ENCODE results near the gene VPS18. TPM values are rescaled to one million over a fixed set of nuclear protein-coding genes. Genes with fewer than 3 reads are reported as not detected.

VPS18 gene
- total RNA-seq, 1 experiment from 2014 or later: 20.5 TPM

DNA sequence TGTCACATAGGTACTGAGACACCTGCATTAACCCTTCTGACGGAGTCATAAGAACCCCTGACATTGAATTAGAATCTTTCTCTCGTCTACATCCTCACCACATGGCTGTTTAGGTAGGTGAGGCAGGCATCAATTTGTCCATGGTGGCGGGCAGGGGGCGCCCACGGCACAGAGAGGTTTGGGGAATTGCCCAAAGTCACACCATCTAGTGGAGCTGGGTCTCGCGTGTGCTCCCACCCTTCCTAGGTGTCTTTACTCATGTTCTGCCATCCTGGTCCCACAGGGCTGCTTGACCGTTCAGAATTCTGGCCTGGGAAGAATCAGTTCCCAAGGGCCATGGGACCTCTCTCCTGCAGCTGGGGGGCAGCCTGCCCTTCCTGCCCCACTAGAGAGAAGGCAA lies 20.2 kb downstream of the VPS18 start:
- in situ Hi-C loops (cut with HindIII; ENCODE audit: low pct_unique_long_range_greater_than_20kb, low sequenced_read_pairs): no loop called here
- no peak for DNase-seq (ENCODE audit: low read depth)

DNA sequence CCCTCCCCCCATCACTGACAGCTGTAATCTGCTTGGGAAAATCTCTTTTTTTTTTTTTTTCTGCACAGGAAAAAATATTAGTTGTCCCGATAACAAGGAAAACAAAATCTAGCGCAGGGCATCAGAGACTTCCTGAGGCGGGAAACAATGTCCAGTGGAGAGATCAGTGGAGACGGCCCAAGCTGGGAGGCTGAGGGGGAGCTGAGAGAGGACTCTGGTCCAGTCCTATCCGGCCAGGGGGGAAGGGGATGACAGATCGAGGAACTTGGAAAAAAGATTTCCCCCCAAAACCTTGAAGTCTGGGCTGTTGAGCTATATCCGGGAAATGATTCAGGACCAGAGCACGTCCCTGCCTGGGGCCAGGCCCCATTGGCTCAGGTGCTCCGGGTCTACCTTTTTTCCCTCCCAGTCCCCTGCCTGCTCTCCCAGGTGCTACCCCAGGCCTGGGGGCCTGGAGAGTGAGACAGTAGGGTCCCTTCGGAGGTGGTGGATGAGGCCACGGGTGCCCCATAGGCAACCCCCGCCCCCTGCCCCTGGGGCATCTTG lies 20.9 kb downstream of the VPS18 start:
- no peak for DNase-seq (ENCODE audit: low read depth)
- in situ Hi-C loops (cut with HindIII; ENCODE audit: low pct_unique_long_range_greater_than_20kb, low sequenced_read_pairs): no loop called here

DNA sequence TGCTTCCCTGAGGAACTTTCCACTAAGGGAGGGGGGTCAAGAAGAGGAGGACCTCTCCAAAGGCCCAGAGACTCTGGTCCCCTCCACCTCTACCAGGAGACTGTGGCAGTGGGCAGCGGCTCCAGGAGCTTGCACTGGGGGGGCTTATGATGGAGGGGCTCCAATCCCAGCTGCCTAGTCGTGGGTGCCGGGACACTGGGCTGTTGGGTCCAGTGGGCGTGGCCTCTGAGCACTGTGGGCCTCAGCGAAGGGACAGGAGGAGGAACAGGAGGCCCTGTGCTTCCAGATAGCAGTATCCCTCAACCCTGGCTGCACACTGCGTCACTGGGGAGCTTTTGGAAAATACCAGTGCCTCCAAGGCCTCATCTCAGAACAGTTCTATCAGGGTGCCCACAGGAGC lies 21.4 kb downstream of the VPS18 start:
- in situ Hi-C loops (cut with HindIII; ENCODE audit: low pct_unique_long_range_greater_than_20kb, low sequenced_read_pairs): no loop called here
- no peak for DNase-seq (ENCODE audit: low read depth)

DNA sequence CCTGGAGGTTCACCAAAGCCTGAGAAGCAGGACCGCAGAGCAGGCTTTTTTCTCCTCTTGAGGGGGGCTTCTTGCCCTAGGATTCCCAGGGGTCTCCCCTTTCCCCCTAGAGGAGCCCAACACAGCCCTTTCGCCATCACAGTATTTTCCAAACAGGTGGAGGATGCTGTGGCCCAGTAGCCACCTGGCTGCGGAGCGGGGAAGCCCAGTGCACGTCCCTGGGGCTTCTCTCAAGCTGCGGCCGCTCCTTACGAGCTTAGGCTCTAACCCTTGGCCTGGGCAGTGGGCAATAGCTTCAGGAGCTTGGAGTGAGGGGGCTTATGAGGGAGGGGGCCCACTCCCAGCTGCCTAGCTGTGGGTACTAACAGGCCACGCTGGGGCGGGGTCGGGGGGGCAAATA lies 23.3 kb downstream of the VPS18 start:
- no peak for DNase-seq (ENCODE audit: low read depth)
- in situ Hi-C loops (cut with HindIII; ENCODE audit: low pct_unique_long_range_greater_than_20kb, low sequenced_read_pairs): no loop called here

DNA sequence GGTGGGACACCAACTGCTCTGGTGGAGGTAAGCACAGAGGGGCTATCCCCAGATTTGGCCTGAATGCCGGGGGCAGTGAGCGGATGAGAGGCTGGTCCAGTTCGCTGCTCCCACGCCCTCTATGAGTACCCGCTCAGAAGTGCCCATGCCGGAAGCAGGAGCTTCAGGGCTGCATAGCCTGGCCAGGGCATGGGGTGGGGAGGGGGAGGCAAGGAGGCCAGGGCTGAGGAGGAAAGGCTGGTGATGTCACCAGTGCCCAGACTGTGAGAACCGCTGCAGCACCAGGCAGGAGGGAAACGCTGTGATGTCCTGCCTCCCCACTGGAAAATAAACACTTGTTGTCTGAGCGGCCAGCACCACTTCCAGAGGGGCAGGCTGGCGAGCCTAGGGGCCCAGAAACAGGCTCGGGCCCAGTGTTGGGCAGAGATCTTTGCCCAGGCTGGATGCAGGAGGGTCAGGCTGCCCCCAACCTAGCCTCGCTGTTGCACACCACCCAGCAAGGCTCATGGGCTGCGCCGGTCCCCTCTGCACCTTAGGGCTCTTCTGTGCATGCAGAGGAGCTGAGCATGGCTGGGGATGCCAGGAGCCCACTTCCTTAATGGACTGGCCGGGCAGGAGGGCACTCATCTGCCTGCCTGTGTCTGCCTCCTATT lies 24.0 kb downstream of the VPS18 start:
- in situ Hi-C loops (cut with HindIII; ENCODE audit: low pct_unique_long_range_greater_than_20kb, low sequenced_read_pairs): no loop called here
- DNase-seq (ENCODE audit: low read depth): no peak

DNA sequence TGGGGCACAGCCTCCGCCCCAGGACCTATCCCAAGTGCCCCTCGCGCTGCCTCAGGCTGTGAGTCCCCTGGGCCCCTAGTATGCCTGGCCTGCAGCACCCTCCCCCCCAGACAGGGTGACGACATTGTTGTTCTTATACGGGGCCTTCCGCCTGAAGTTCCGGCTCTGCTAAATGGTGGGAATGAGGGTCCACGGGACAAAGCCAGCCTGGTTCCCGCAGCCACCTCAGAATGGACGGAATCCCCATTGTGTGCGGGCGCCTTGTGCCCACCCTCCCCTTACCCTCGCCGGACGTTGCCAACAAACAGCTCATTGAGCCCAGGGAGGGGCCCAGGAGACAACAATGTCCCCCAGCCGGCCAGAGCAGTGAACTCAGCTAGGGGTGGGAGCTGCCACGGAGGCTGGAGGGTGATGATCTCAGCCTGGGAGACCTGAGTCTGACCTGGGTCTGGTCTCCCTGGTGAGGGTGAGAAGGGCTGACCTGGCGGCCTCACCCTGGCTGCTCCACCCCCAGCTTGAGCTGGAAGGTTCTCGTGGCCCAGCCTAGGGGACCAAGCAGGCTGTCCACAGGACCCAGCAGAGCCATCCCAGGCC lies 24.6 kb downstream of the VPS18 start:
- DNase-seq (ENCODE audit: low read depth): no peak
- in situ Hi-C loops (cut with HindIII; ENCODE audit: low pct_unique_long_range_greater_than_20kb, low sequenced_read_pairs): no loop called here

DNA sequence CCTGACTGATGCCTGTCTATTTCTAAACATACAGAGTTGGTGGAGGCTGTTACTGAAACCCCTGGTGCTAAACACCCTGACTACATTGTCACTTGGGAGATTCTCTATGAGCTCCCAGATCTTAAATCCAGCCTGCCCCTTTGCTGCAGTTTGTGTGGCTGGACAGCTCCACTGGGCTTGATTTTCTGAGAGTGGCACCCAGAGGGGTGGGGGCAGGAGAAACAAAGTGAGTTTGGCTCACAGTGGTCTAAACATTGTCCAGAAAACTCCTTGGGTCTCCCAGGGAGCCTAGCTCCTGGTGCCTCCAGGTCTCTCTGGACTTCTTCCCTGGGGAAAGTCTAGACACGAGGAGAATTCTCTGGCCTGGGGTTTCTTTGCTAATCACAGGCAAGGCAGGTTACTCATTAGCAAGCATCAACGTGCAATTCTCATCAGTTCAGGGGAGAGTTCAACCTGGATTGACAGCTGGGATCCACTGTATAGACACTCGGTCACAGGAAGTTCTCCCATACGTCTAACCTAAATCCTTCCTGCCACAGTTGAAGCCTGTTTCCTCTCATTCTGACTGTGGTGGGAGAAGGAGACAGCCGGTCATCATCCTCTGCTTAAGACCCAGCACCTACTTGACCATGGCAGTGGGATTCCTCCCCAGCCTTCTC lies 27.8 kb downstream of the VPS18 start:
- in situ Hi-C loops (cut with HindIII; ENCODE audit: low pct_unique_long_range_greater_than_20kb, low sequenced_read_pairs): no loop called here

DNA sequence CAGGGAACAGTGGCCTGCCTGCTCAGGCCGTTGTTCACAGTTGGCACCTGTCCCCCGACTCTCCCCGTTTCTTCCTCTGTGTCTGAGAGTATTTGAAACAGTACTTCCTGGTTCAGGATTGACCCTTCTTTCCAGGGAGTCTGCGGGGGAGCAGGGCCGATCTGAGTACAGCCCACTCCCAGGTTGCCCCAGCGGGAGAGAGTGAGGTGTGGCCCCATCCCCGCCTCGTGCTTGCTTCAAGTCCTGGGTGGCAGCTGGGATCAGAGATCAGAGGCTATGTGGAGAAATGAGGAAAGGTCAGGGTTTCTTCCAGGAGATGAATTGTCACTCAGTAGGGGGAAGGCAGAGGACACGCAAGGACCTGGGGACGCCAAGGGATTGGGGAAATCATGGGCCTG lies 28.4 kb downstream of the VPS18 start:
- no peak for DNase-seq (ENCODE audit: low read depth)
- in situ Hi-C loops (cut with HindIII; ENCODE audit: low pct_unique_long_range_greater_than_20kb, low sequenced_read_pairs): no loop called here

More for the DNA sequence above, 27.8 kb downstream of the VPS18 start:
- no peak for DNase-seq (ENCODE audit: low read depth)

DNA sequence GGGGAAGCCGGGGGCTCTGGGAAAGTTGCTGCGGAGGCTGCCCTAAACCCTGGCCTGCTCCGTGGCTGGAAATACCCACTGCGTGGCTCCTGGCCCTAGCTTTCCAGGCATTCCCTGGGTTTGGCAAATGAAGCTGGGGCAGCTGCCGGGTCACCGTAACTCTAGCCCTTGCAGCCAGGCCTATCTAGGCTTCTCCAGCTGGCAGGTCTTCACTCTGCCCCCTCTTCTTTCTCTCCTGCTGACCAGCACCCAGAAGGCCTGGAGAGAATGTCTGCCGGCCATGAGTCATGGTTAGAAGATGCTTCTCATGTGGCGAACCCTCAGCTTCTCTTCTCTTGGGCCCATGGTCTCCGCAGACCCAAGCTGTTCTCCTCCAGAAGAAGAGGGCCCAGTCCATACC lies 29.3 kb downstream of the VPS18 start:
- in situ Hi-C loops (cut with HindIII; ENCODE audit: low pct_unique_long_range_greater_than_20kb, low sequenced_read_pairs): no loop called here
- DNase-seq (ENCODE audit: low read depth): no peak

DNA sequence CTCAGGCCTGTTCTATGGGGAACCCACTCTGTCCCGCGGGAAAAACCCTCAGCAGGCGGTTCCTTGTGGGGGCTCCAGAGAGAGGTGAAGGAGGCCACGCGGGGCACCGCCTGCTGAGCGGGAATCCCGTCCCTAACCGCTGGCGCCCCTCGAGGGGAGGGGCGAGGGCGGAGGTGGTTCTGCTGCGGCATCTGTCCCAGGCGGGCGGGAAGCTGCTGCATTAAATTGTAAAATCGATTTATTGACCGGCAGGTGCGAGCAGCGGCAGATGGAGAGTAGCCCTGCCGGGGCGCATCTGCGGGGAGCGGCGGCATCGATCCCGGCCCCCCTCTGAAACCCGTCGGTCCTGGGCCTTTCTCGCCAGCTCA lies 31.2 kb downstream of the VPS18 start:
- in situ Hi-C loops (cut with HindIII; ENCODE audit: low pct_unique_long_range_greater_than_20kb, low sequenced_read_pairs): no loop called here
- DNase-seq (ENCODE audit: low read depth): no peak

DNA sequence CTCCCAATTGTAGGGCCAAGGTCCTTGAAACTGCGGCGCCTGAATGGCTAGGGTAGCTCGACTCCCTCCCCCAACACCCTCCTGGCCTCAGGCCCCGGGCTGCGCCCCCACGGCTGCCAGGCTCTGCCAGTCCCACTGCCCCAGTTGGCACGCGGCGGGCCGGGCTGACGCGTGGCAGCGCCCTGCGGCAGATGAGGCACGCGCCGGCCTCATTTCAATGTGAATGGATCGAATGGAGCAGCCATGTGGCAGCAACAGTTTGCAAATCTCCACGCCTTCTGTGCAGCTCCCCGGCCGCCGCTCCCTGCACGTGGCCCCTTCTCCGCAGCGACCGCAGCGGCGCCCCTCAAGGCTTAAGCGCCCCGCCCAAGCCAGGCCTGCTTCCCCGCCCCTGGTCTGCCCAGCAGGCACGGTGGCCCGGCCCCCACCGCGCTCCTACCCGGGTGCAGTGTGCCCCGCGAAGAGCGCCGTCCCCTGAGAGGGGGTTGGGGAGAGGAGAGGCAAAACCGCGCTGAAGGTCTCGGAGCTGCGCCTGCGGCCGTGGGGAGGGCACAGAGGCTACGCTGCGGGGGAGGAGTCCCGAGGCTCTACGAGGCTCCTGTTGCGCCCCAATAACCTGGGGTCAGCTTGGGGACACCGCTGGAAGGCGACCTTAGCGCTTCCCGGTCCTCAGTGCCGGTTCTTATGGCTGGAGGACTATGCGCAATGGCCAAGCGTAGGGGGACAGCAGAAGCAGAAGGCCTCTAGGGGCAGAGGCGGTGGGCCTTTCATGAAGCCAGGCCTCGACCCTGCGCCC lies 31.8 kb downstream of the VPS18 start:
- no peak for DNase-seq (ENCODE audit: low read depth)
- in situ Hi-C loops (cut with HindIII; ENCODE audit: low pct_unique_long_range_greater_than_20kb, low sequenced_read_pairs): no loop called here

DNA sequence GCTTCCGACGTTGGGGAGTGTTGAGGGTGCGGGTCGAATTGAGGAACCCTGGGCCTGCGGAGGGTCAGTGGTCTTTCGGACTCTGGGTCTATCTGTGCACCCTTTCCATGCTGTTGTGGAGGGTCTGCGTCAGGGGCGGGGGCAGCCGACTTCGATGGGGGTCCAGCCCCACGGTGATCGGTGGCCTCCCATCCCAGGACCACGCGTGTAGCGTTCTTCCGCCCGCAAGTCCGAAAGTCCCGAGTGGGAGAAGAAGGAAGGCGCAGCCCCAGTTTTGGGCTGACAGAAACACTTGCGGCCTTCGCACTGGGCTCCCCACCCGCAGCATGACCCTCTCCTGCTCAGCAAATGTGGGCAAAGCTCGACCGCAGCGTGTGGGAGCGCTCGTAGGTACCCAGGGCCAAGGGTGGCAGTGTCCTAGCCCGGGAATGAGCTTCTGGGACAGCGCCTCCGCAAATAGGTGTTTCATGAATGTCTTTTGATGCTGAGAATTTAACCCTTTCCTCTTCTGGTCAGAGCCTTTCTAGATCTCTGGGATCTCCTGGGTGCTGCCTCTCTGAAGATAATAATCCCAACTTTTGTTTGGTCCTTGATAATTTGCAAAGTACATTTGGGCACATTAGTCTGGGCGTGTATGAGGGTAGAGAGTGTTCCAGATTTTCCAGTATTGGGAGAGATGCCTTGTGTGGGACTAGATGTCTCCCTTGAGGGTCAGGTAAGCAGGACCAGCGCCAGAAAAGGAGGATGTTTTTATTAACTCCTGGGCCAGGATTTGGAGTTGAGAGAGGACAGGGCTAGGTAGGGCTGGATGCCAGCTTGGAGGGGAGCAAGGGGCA lies 32.6 kb downstream of the VPS18 start:
- in situ Hi-C loops (cut with HindIII; ENCODE audit: low pct_unique_long_range_greater_than_20kb, low sequenced_read_pairs): no loop called here
- DNase-seq (ENCODE audit: low read depth): no peak

DNA sequence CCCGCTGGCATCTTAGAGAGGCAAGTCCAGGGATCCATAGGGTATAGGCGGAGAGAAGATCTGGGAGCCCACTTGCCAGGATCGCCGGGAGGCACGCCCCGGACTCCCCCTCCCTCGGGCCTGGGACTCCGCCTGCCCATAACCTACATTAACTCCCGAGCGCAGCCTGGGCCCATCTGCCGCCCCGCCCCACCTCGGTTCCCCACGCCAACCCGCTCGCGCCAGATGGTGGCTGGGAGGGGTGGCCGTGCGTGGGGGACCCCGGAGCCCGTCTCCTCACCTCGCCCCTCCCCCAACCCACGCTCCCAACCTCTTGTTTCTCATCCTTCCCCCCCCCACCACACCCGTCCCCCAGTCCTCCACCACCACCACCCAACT lies 33.2 kb downstream of the VPS18 start:
- in situ Hi-C loops (cut with HindIII; ENCODE audit: low pct_unique_long_range_greater_than_20kb, low sequenced_read_pairs): no loop called here
- DNase-seq (ENCODE audit: low read depth): no peak

DNA sequence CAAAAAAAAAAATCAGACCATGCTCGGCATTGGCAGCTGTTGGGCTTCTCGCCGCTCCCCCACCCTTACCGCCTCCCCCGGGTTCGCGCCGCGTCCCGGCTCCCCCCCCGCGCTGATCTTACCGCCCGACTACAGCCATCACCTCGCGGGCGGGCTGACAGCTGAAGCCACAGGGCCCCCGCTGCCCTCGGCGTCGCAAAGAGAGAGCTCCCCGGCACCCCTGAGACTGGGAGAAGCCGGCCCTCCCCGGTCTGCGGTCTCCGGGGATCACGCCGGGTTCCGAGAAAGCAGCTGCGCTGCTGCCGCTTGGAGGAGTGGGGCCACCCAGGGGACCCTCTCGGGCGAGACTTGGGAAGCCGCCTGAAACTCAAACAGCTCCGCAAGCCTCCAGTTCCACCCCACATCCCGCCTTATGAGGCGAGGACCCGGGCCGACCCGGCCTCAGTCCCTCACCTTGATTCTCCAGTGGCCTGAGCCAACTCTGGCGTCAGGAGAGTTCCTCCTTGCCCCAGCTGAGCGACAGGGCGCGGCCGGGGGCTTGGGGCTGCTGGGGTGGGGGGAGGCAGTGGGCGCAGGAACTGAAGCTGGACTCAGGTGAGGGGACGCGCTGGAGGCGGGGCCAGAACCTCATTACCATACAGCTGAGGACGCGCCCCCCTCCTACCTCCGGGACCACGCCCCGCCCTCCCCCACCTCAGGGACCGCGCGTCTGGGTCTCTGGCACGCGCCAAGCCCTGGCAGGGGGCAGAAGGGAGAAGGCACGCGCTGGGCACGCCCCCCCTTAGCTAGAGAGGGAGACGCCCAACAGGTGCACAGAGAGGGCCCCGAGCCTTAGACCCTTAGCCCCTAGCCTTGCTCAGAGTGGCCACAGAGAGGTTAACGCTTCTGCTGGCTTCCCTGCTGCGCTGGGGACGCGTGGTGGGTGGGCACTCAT lies 33.9 kb downstream of the VPS18 start:
- in situ Hi-C loops (cut with HindIII; ENCODE audit: low pct_unique_long_range_greater_than_20kb, low sequenced_read_pairs): no loop called here

DNA sequence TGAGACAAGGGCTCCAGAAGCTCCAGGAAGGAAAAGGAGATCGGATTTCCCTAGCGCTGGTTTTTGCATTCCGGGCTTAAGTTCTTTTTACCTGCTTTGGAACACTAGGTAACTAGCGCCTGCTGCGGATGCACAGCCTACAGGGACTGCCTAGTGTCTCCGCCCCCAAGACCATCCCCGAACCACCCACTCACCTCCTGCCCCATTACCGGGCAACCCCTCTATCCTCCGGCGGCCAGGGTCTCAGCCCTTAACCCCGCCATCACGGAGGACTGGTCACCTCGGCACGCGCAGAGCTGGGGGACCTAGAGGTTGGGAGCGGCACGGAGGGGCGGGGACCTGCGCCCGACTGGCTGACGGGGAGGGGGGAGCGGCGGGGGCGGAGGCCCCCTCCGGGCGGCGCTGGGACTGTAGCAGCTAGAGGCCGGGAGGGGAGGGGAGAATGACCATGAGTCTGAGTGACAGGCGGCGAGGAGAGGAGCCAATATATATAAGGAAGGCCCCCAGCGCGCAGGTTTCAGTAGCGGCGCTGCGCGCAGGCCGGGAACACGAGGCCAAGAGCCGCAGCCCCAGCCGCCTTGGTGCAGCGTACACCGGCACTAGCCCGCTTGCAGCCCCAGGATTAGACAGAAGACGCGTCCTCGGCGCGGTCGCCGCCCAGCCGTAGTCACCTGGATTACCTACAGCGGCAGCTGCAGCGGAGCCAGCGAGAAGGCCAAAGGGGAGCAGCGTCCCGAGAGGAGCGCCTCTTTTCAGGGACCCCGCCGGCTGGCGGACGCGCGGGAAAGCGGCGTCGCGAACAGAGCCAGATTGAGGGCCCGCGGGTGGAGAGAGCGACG lies 34.8 kb downstream of the VPS18 start, which contains the start of gene DLL4:
Gene DLL4, plus strand, starts transcription at position 520 of the 839 bp plus-strand sequence. CDS start 329 bp downstream, outside the sequence.
- in situ Hi-C loops (cut with HindIII; ENCODE audit: low pct_unique_long_range_greater_than_20kb, low sequenced_read_pairs): no loop called here
- DNase-seq (ENCODE audit: low read depth): peak; percentile 82

More for the DNA sequence above, 33.9 kb downstream of the VPS18 start:
- DNase-seq (ENCODE audit: low read depth): no peak
